ENCODE results near the gene GALNT9.

DNA sequence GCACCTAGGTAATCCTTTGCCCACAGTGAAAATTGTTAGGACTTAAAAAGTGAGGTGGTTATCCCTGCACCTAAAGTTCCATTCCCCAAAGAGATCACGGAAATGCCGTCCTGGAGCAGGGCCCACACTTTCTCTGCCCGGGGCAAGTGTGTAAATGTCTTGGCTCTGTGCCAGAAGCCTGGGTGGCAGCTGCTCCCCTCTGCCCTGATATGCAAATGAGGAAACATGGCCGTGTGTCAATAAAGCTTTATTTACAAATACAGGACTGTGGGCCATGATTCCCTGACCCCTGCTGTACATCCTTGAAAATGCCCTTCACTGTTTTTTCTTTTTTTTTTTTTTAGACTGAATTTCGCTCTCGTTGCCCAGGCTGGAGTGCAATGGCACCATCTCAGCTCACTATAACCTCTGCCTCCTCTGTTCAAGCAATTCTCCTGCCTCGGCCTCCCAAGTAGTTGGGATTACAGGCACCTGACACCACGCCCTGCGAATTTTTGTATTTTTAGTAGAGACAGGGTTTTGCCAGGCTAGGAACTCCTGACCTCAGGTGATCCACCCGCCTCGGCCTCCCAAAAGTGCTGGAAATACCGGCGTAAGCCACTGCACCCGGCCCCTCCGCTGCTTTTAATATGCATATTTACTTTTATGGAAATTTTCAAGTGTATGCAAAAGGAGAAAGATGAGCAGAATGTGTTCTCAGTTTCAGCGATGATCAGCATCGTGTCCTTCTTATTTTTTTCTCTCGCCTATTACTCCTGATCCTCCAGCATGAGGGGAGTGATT lies 75.5 kb downstream of the GALNT9 start:
- no peak for TF ChIP-seq EZH2 (IDR thresholded peaks at IDR 0.05; ENCODE audit: borderline replicate concordance, insufficient read depth, low read depth, low read length, poor library complexity, severe bottlenecking)
- TF ChIP-seq, protein P1, sequence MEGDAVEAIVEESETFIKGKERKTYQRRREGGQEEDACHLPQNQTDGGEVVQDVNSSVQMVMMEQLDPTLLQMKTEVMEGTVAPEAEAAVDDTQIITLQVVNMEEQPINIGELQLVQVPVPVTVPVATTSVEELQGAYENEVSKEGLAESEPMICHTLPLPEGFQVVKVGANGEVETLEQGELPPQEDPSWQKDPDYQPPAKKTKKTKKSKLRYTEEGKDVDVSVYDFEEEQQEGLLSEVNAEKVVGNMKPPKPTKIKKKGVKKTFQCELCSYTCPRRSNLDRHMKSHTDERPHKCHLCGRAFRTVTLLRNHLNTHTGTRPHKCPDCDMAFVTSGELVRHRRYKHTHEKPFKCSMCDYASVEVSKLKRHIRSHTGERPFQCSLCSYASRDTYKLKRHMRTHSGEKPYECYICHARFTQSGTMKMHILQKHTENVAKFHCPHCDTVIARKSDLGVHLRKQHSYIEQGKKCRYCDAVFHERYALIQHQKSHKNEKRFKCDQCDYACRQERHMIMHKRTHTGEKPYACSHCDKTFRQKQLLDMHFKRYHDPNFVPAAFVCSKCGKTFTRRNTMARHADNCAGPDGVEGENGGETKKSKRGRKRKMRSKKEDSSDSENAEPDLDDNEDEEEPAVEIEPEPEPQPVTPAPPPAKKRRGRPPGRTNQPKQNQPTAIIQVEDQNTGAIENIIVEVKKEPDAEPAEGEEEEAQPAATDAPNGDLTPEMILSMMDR (IDR thresholded peaks at IDR 0.05), result no peak

Measured in B cell (primary cell).